IPS-15b (cell line): ENCODE measurements around the gene KCNJ2.

Source experiments
- H3K27me3 ChIP-seq: one replicate; pipeline ENCODE4 v1.6.1; 2013; ENCODE audit warnings: low read length; ENCODE audit not compliant: control insufficient read depth, insufficient read depth
- H3K36me3 ChIP-seq: one replicate; pipeline ENCODE4 v1.6.1; 2013; ENCODE audit warnings: low read length; ENCODE audit not compliant: control insufficient read depth, insufficient read depth
- H3K4me1 ChIP-seq: one replicate; pipeline ENCODE4 v1.6.1; 2013; ENCODE audit warnings: mild to moderate bottlenecking, low read length; ENCODE audit not compliant: control insufficient read depth, insufficient read depth
- H3K4me3 ChIP-seq: one replicate; pipeline ENCODE4 v1.5.1; 2013; ENCODE audit warnings: low read depth, low read length
- H3K9ac ChIP-seq: one replicate; pipeline ENCODE4 v1.6.1; 2013; ENCODE audit warnings: low read depth, mild to moderate bottlenecking, low read length
- H3K9me3 ChIP-seq: one replicate; pipeline ENCODE4 v1.6.1; 2013; ENCODE audit warnings: mild to moderate bottlenecking, low read length; ENCODE audit not compliant: control insufficient read depth, insufficient read depth

The KCNJ2 gene

GRCh38 chr17:70165383-70165782 is 3.9 kb upstream of the KCNJ2 start:
- peaks cover 4% of the 10 kb centered on the region for H3K4me1 ChIP-seq
- peaks cover 24% of the 10 kb centered on the region for H3K27me3 ChIP-seq
- H3K9me3 ChIP-seq, result no peaks in the 10 kb centered on the region
- no peak overlapping the region for H3K4me3 ChIP-seq
- H3K9ac ChIP-seq, result no peak overlapping the region
- H3K36me3 ChIP-seq, result no peaks in the 10 kb centered on the region

- no peaks in the 10 kb centered on the region for H3K9me3 ChIP-seq
- no peak overlapping the region for H3K9ac ChIP-seq
- peaks cover 6% of the 10 kb centered on the region for H3K4me1 ChIP-seq
- H3K27me3 ChIP-seq, result peaks cover 31% of the 10 kb centered on the region
- no peaks in the 10 kb centered on the region for H3K36me3 ChIP-seq
- no peak overlapping the region for H3K4me3 ChIP-seq
These were observed 2.7 kb upstream of the KCNJ2 start for GRCh38 chr17:70166615-70167014.

DNA sequence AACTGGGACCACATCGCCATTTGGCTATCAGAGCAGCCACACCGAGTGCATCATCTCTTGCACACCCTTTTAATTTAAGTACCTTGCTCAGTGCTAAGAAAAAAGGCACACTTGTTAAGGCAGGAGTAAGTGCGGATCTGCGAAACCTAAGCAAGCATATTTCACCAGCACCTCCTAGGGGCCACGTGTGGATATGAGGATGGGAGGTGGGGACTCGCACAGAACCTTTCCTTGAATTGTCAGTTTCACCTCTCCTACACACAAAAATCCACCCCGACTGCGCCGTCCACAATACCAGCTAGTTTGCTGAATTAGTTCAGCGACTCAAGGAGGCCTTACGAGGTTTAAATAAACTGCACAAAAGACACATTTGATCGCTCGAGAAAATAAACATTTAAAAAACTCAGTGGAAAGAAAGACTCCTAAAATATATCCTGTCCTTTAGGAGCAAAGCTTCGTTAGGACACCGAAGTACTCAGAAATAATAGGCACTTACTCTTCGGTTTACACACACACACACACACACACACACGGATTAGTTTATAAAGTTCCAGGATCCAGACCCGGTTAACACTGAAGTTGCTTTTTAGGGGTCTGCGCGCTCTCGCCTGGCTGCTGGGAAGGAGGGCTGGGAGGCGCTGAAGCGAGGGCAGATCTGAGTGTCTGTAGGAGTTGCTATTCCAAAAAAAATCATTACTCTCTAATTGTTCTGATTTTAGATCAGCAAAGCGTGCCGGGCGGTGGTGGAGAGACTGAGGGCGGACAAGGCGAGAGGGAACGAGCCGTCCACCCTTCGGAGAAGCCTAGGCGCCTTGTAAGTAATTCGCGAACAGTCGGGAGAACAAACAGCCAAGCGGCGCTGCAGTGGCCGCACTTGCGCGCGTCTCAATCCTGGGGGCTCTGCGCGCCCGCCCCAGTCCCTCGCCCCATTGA is 1.0 kb upstream of the KCNJ2 start:
- Histone ChIP-seq H3K9ac (peak overlapping the region; percentile 5), H3K4me1 (peaks cover 6% of the 10 kb centered on the region), H3K36me3 (no peaks in the 10 kb centered on the region), H3K9me3 (no peaks in the 10 kb centered on the region), H3K4me3 (peak overlapping the region; percentile 74), H3K27me3 (peaks cover 36% of the 10 kb centered on the region)

GRCh38 chr17:70169709-70170597 is 621 bp downstream of the KCNJ2 start:
- Histone ChIP-seq H3K9me3 (no peaks in the 10 kb centered on the region), H3K9ac (no peak overlapping the region), H3K36me3 (no peaks in the 10 kb centered on the region), H3K27me3 (peaks cover 36% of the 10 kb centered on the region), H3K4me1 (peaks cover 6% of the 10 kb centered on the region), H3K4me3 (peak overlapping the region; percentile 76)

- H3K27me3 ChIP-seq, result peaks cover 36% of the 10 kb centered on the region
- no peak overlapping the region for H3K9ac ChIP-seq
- no peak overlapping the region for H3K4me3 ChIP-seq
These were observed 1.8 kb downstream of the KCNJ2 start for GRCh38 chr17:70171159-70171558.

GRCh38 chr17:70172449-70172848 is 3.1 kb downstream of the KCNJ2 start:
- Histone ChIP-seq H3K9me3 (no peaks in the 10 kb centered on the region), H3K4me3 (no peak overlapping the region), H3K9ac (no peak overlapping the region), H3K27me3 (peaks cover 32% of the 10 kb centered on the region), H3K4me1 (peaks cover 2% of the 10 kb centered on the region), H3K36me3 (no peaks in the 10 kb centered on the region)

More at GRCh38 chr17:70171159-70171558, 1.8 kb downstream of the KCNJ2 start:
- peaks cover 6% of the 10 kb centered on the region for H3K4me1 ChIP-seq
- H3K36me3 ChIP-seq, result no peaks in the 10 kb centered on the region
- no peaks in the 10 kb centered on the region for H3K9me3 ChIP-seq

GRCh38 chr17:70172923-70173322 is 3.6 kb downstream of the KCNJ2 start:
- Histone ChIP-seq H3K9ac (no peak overlapping the region), H3K36me3 (no peaks in the 10 kb centered on the region), H3K4me3 (no peak overlapping the region), H3K4me1 (peaks cover 2% of the 10 kb centered on the region), H3K27me3 (peaks cover 28% of the 10 kb centered on the region), H3K9me3 (no peaks in the 10 kb centered on the region)

DNA sequence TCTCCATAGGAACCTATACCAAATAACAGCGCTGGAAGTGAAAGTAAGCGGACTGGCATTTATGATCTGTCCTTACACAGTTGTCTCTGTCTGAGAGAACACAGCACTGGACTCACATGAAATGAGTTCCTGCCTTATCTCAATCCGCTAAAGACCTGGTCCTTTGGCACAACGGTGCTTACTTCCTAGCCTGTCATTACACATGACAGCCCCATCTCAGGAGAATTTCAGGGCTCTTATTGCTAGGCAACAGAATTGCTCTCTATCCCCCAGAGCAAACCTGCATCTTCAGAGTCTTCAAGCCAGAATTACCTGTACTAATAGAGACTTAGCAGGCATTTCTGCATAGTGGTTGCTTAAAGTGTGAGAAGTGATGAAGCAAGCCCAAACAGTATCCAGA is 4.3 kb downstream of the KCNJ2 start:
- Histone ChIP-seq H3K27me3 (peaks cover 21% of the 10 kb centered on the region), H3K9ac (no peak overlapping the region)

DNA sequence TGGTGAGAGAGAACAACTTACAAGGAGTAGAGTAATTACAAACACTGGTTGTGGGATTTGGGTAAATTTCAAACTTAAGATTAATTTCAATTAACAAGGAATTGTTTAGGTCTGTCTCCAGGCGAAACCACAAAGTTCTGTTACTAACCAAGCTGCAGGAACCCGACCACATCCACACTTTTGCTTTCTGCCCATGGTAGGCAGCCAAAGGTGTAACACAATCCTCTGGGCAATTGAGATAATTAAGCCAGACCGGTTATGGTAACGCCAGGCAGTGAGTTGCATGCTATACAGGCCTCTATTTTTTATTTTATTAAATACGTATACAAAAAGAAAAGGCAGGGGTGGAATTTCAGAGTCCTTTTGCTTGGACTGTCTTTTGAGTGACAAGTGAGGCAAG is 12.0 kb downstream of the KCNJ2 start:
- Histone ChIP-seq H3K4me1 (no peaks in the 10 kb centered on the region), H3K27me3 (no peaks in the 10 kb centered on the region), H3K4me3 (no peak overlapping the region), H3K9ac (no peak overlapping the region), H3K36me3 (no peaks in the 10 kb centered on the region), H3K9me3 (no peaks in the 10 kb centered on the region)

More for the DNA sequence above, 4.3 kb downstream of the KCNJ2 start:
- no peaks in the 10 kb centered on the region for H3K36me3 ChIP-seq
- H3K4me3 ChIP-seq, result no peak overlapping the region
- no peaks in the 10 kb centered on the region for H3K9me3 ChIP-seq
- H3K4me1 ChIP-seq, result peaks cover 2% of the 10 kb centered on the region

- no peak overlapping the region for H3K9ac ChIP-seq
- H3K4me3 ChIP-seq, result no peak overlapping the region
- no peaks in the 10 kb centered on the region for H3K27me3 ChIP-seq
- no peaks in the 10 kb centered on the region for H3K4me1 ChIP-seq
- no peaks in the 10 kb centered on the region for H3K9me3 ChIP-seq
- no peaks in the 10 kb centered on the region for H3K36me3 ChIP-seq
These were observed 12.5 kb downstream of the KCNJ2 start for GRCh38 chr17:70181866-70182265.

- H3K27me3 ChIP-seq, result no peaks in the 10 kb centered on the region
- H3K4me1 ChIP-seq, result no peaks in the 10 kb centered on the region
- H3K4me3 ChIP-seq, result no peak overlapping the region
- no peak overlapping the region for H3K9ac ChIP-seq
- H3K36me3 ChIP-seq, result no peaks in the 10 kb centered on the region
- no peaks in the 10 kb centered on the region for H3K9me3 ChIP-seq
These were observed 14.2 kb downstream of the KCNJ2 start for GRCh38 chr17:70183508-70183907.
